TTC549 (cell line): Measurements from ENCODE around the gene TGFBR2.

Source experiments
- FAIRE-seq: peaks from 2 replicates; lab custom pipeline; 2012; peaks lifted over from hg19 to GRCh38; lab: Jason Lieb, UNC

The TGFBR2 gene

DNA sequence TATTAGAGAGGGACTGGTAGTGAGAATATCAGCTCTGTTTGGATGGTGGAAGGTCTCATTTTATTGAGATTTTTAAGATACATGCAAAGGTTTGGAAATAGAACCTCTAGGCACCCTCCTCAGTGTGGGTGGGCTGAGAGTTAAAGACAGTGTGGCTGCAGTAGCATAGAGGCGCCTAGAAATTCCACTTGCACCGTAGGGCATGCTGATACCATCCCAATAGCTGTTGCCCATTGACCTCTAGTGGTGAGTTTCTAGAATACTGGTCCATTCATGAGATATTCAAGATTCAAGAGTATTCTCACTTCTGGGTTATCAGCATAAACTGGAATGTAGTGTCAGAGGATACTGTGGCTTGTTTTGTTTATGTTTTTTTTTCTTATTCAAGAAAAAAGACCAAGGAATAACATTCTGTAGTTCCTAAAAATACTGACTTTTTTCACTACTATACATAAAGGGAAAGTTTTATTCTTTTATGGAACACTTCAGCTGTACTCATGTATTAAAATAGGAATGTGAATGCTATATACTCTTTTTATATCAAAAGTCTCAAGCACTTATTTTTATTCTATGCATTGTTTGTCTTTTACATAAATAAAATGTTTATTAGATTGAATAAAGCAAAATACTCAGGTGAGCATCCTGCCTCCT, 87.2 kb downstream of the TGFBR2 start:
- peak; percentile 91 for FAIRE-seq

- no peak for FAIRE-seq
Measured at GRCh38 chr3:30694148-30694547, 87.7 kb downstream of the TGFBR2 start.

GRCh38 chr3:30694668-30695067, 88.3 kb downstream of the TGFBR2 start:
- FAIRE-seq: no peak

- FAIRE-seq: no peak
Measured at GRCh38 chr3:30695302-30696061, 89.1 kb downstream of the TGFBR2 start.

GRCh38 chr3:30696403-30696819, 90.0 kb downstream of the TGFBR2 start:
- no peak for FAIRE-seq

- FAIRE-seq: no peak
Measured at GRCh38 chr3:30696896-30697295, 90.5 kb downstream of the TGFBR2 start.

- FAIRE-seq: no peak
Measured at GRCh38 chr3:30698549-30698948, 92.1 kb downstream of the TGFBR2 start.

DNA sequence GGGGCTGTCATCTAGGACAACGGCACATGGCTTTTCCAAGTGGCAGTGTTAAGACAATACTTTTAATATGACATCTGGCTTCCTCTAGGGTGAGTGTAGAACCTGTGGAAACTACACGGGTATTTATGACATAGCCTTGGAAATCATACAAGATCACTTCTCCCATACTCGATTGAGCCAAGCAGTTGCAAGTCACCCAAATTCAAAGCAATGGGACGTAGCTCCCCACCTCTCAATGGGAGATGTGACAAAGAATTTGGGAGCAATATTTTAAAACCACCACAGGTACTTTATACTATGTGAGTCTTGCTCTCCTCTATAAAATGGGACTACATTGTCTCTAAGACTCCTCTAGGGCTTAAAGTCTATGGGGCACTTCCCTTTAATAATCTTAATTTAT, 93.5 kb downstream of the TGFBR2 start:
- FAIRE-seq: no peak

DNA sequence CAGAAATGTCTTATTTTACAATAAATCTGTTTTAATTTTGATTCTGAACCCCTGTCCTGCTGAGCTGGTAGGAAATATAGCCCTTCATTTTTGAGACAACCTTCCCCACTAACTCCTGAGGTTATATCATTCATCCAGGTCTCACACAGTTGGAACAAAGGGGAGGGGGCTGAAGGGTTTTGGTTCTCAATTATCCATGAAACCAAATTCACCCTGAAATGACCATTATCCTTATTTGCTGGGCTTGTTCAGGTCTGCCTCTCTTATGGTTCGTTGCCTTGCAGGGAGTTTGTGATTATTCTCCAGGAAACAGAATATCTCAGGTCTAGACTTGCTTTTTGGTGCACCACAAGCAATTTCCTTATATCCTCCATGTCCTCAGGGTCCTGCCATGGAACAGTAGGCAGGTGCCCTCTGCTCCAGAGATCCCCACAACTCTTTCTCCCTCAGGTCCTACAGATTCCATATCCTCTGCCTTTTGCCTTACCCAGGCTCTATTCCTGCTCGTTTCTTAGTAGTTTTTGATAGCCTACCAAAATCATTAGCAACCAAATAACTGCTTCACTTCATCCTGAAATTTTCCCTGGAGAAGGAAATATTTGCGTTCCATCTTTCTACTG, 94.4 kb downstream of the TGFBR2 start:
- no peak for FAIRE-seq

DNA sequence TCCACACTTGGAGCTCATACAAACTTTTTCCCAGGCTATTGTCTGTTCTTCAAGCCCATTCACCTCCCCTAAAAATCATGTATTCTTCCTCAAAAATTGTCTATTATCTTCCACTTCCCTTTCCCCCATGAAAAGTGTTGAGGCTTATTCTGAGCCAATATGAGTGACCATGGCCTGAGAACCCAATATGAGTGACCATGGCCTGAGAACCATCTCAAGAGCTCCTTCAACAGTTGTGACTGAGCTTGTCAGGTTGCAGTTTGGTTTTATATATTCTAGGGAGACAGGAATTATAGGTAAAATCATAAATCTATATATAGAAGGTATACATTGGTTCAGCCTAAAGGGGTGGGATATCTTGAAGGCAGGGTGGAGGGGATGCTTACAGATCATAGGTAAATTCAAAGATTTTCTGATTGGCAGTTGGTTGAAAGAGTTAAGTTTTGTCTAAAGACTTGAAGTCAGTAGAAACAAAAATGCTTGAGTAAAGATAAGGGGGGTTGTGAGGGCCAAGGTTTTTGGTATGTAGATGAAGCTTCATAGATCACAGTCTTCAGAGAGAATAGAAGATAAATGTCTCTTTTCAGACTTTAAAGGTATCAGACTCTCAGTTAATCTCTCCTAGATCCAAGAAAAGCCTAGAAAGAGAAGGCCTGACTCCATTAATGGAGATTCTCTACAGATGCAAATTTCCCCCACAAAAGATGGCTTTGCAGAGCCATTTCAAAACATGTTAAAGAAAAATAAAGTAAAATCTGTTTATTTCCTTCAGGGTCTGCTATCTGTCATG, 95.8 kb downstream of the TGFBR2 start:
- FAIRE-seq: no peak

DNA sequence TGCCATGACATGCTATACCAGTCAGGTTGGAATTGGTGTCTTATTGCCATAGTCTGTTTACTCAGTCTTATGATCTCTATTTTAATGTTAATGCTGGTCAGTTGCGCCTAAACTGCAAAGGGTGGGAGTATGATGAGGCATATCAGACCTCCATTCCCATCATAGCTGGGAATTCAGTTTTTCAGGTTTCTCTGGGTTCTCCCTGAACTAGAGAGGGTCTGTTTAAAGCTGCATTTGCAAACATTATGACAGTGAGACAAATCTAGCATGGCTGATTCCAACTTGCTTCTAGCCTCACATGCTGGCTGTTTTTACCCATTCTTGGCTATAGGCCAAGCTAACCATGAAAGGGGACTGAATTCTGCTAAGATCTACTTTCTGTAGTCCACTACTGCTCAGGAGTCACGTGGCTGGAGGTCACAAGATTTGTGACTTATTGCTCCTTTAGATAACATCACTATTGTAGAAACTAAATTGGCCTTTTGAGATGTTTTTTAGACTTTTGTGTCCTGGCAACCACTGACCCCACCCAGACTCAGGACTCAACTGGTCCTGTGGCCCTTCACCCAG, 96.5 kb downstream of the TGFBR2 start:
- no peak for FAIRE-seq

DNA sequence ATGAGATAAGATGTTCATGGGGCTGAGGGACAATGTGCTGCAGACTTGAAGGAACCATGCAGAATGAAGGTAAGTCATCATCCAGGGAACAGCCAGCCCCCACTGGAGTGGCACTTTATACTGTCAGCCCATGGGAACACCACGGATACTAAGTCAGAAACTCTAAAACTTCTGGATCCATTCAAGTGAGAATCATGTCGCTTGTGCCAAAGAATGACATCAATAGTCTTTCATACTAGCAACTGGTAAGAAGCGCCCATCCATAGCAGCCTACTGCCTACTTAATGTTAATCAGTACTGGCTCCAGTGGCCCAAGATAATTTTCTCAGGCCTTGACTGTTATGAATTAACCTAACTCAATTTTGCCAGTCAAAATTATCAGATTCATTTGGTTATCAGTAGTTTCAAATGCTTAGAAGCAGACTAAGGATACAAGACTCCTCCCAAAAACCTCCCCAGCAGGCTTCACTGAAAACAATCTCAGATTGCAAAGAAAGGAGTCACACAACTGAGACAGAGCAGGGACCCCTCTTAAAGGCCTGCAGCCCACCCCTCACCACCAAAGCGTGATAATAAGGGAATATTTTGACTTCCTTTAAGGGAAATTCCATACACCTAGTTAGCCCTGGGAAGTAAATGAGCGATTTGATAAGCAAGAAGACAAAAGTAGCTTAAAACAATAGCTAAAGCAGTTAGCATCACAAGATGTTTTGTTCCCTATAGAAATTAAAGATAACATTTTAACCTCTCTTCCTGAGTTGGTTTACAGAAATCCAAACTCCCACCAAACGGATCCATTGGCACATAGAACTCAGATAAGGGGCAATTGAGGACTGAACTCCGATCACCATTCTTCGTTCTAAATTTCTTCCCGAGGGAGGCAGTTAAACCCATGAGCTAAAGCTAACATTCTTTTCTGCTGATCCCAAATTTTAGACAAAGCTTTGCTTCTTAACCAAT, 98.8 kb downstream of the TGFBR2 start:
- FAIRE-seq: no peak

DNA sequence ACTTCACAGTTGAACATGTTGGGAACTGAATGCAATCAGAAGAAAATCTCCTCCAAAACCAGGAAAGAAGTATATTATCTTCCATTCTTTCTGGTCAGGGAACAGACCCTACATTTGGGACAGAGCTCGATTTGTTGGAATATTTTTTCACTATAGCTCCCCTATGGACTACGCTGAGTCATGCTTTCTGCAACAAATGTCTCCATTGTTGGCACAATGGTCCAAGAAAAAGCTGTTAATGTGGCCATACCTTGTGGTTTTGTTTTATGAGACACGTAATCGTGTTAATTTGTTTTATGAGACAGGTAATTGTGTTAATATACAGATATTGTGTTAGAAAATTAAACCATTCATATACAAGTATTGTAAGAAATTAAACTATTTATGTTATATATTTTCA, 101.4 kb downstream of the TGFBR2 start:
- no peak for FAIRE-seq

GRCh38 chr3:30708472-30708871, 102.1 kb downstream of the TGFBR2 start:
- FAIRE-seq: no peak

GRCh38 chr3:30710017-30710416, 103.6 kb downstream of the TGFBR2 start:
- FAIRE-seq: no peak

DNA sequence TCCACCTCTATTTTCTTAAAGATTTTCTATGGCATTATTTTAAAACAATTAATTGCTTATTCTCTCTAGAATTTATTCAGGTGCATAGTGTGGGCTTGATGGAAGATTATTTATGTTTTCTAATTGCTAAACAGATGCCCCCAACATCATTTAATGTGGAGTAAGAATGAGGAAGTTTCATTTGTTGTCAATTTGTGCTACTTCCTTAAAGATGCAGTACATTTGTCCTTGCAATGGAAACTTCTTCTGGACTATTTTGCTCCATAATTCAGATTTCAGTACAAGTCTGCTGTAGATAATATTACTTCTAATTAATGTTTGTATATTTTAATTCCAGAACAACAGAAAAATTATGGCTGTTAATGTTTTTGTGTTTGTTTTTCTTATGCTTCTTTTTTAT, 104.8 kb downstream of the TGFBR2 start:
- FAIRE-seq: no peak

DNA sequence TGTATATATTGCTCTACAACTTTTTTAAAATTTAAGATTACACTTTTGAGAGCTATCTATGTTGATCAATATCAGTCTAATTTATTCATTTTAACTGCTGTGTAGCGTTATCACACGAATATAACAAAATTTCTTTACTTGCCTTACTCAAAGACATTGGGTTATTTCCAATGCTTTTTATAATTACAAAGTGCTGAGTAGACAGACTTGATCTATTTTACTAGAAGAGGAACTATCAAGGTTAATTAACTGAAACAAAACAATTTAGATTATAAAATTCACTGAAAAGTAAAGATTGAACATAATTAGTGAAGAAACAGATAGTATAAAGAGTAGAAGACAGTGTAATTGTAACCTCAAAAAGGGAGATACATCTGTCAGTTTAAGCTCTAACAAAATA, 105.5 kb downstream of the TGFBR2 start:
- peak; percentile 22 for FAIRE-seq

- FAIRE-seq: no peak
Measured at GRCh38 chr3:30712991-30713390, 106.6 kb downstream of the TGFBR2 start.

- FAIRE-seq: no peak
Measured at GRCh38 chr3:30713885-30714503, 107.6 kb downstream of the TGFBR2 start.

DNA sequence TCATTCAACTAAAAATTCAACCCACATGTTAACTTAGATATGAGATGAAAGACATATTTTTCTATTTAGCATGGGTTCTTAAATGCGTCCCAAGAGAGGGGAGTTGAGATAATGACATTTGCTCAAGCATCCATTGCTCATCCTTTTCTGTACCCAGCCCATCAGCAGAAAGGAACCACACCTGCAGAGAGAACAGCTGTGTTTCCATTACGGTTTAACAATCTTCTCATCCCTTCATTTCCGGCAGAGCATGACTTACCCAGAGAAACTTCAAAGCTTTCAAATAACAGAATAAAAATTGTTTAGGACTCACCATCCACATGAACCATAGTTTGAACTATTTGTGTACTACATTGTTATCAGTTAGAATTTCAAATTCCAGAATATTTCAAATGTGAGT, 113.1 kb downstream of the TGFBR2 start:
- no peak for FAIRE-seq
